Colonic mucosa (tissue), 4 donors: ENCODE results near the gene C9orf153. TPM values are rescaled to one million over a fixed set of nuclear protein-coding genes. Genes with fewer than 3 reads are reported as not detected.

Experiments
- DNase-seq: peaks from one replicate; pipeline ENCODE4 v3.0.0-alpha.2; 2020
- H3K27ac ChIP-seq: fragments of 200-600 bp; one replicate; pipeline ENCODE4 v1.8.0; 2021
- H3K27me3 ChIP-seq: fragments of 200-600 bp; one replicate; pipeline ENCODE4 v1.8.0; 2021
- H3K36me3 ChIP-seq: fragments of 200-600 bp; one replicate; pipeline ENCODE4 v1.8.0; 2021
- H3K4me1 ChIP-seq: fragments of 200-600 bp; one replicate; pipeline ENCODE4 v1.8.0; 2021; ENCODE audit warnings: mild to moderate bottlenecking
- H3K4me3 ChIP-seq: fragments of 200-600 bp; one replicate; pipeline ENCODE4 v1.8.0; 2021
- H3K9ac ChIP-seq, 2 donors: one replicate each; pipeline ENCODE4 v1.7.0; 2013; ENCODE audit warnings: control low read depth in 2 of 2, low read depth in 2 of 2, low read length in 2 of 2
- H3K9me3 ChIP-seq: fragments of 200-600 bp; one replicate; pipeline ENCODE4 v1.8.0; 2021
- CTCF ChIP-seq: fragments of 200-600 bp; IDR thresholded peaks from one replicate; pipeline ENCODE4 v1.8.0; 2022; ENCODE audit warnings: antibody characterized with exemption, mild to moderate bottlenecking
- intact Hi-C: fragments of 100-400 bp; cut with DNase I; formaldehyde crosslinking; loops from one replicate; pipeline ENCODE4 v1.14.1; 2022
- total RNA-seq, 2 donors: library from RNA; stranded (reverse); fragmentation: NEBNext Ultra II Directional in 1 of 2; extraction: Animal tissue kit (Norgen Biotek cat#: 25700) in 1 of 2; gene quantifications; one replicate each; pipeline ENCODE4 v1.2.1, GENCODE V29; 2021
- donor health status: healthy.
- donor health status: DM: no; HTN: no; CAD: no.
- donor health status: DM: no; HTN: no; CAD: no.

C9orf153 gene
- total RNA-seq, 2 donors from 2014 or later = not detected

- H3K27me3 ChIP-seq = no peaks in the 10 kb centered on the region
- H3K9me3 ChIP-seq = no peaks in the 10 kb centered on the region
- intact Hi-C loops = no loop called here
- DNase-seq = no peak
- no peak overlapping the region for H3K4me3 ChIP-seq
- TF ChIP-seq CTCF = no peak
- no peak overlapping the region for H3K27ac ChIP-seq
- no peaks in the 10 kb centered on the region for H3K36me3 ChIP-seq
- H3K4me1 ChIP-seq = no peaks in the 10 kb centered on the region
- no peak overlapping the region for H3K9ac ChIP-seq
Observed at GRCh38 chr9:86263876-86264275, 4.4 kb upstream of the C9orf153 start.

GRCh38 chr9:86262492-86262891 lies 3.0 kb upstream of the C9orf153 start:
- no peaks in the 10 kb centered on the region for H3K27me3 ChIP-seq
- DNase-seq = no peak
- H3K4me1 ChIP-seq = no peaks in the 10 kb centered on the region
- no peak overlapping the region for H3K9ac ChIP-seq
- H3K36me3 ChIP-seq = no peaks in the 10 kb centered on the region
- no peak overlapping the region for H3K27ac ChIP-seq
- H3K4me3 ChIP-seq = no peak overlapping the region
- H3K9me3 ChIP-seq = no peaks in the 10 kb centered on the region
- TF ChIP-seq CTCF = no peak
- intact Hi-C loops = no loop called here

- Histone ChIP-seq H3K27me3 (no peaks in the 10 kb centered on the region), H3K9me3 (no peaks in the 10 kb centered on the region), H3K9ac (no peak overlapping the region), H3K36me3 (no peaks in the 10 kb centered on the region), H3K4me3 (no peak overlapping the region), H3K27ac (no peak overlapping the region), H3K4me1 (no peaks in the 10 kb centered on the region)
- no peak for DNase-seq
- TF ChIP-seq CTCF = no peak
- intact Hi-C loops = no loop called here
Observed at GRCh38 chr9:86257391-86257790, 2.1 kb downstream of the C9orf153 start.

GRCh38 chr9:86256653-86257052 lies 2.8 kb downstream of the C9orf153 start:
- no peak overlapping the region for H3K27ac ChIP-seq
- H3K9ac ChIP-seq = no peak overlapping the region
- H3K4me3 ChIP-seq = no peak overlapping the region
- no peak for TF ChIP-seq CTCF
- H3K4me1 ChIP-seq = no peaks in the 10 kb centered on the region
- no peak for DNase-seq
- intact Hi-C loops = no loop called here
- no peaks in the 10 kb centered on the region for H3K9me3 ChIP-seq
- no peaks in the 10 kb centered on the region for H3K27me3 ChIP-seq
- H3K36me3 ChIP-seq = no peaks in the 10 kb centered on the region

- intact Hi-C loops = no loop called here
- TF ChIP-seq CTCF = no peak
Observed at GRCh38 chr9:86253577-86253976, 5.9 kb downstream of the C9orf153 start.

GRCh38 chr9:86252870-86253269 lies 6.6 kb downstream of the C9orf153 start:
- TF ChIP-seq CTCF = no peak
- Histone ChIP-seq H3K27ac (no peak overlapping the region), H3K4me1 (no peaks in the 10 kb centered on the region), H3K9ac (no peak overlapping the region), H3K9me3 (no peaks in the 10 kb centered on the region), H3K36me3 (no peaks in the 10 kb centered on the region), H3K27me3 (no peaks in the 10 kb centered on the region), H3K4me3 (no peak overlapping the region)
- intact Hi-C loops = no loop called here
- no peak for DNase-seq

More at GRCh38 chr9:86253577-86253976, 5.9 kb downstream of the C9orf153 start:
- no peaks in the 10 kb centered on the region for H3K4me1 ChIP-seq
- no peak overlapping the region for H3K9ac ChIP-seq
- H3K27me3 ChIP-seq = no peaks in the 10 kb centered on the region
- no peak for DNase-seq
- no peak overlapping the region for H3K27ac ChIP-seq
- no peaks in the 10 kb centered on the region for H3K9me3 ChIP-seq
- H3K36me3 ChIP-seq = no peaks in the 10 kb centered on the region
- no peak overlapping the region for H3K4me3 ChIP-seq
